ENCODE data around the gene SCN8A.

SCN8A gene

DNA sequence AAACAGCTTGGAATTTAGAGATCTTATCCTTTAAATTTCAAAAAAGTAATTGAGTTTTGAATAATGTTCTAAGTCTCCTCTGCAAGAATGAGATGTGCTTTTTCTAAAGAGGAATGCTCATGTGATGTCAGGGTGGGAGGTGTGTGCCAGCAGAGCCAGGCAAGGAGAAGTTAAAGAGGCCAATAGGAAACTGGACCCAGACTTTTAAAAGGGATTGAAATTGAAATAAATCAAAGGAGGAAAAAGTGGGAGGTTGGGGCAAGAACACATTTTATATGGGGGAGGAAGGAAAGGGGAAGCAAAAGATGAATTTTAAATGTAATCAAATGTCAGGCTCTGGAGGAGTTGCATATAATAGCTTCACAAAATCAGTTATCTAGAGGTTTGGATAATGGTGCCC, 131.4 kb downstream of the SCN8A start:
- DNase-seq, result no peak

GRCh38 chr12:51726161-51726560, 135.1 kb downstream of the SCN8A start:
- DNase-seq, result no peak

- no peak for DNase-seq
Measured at GRCh38 chr12:51726931-51727330, 135.9 kb downstream of the SCN8A start.

GRCh38 chr12:51729331-51729730, 138.3 kb downstream of the SCN8A start:
- no peak for DNase-seq

DNA sequence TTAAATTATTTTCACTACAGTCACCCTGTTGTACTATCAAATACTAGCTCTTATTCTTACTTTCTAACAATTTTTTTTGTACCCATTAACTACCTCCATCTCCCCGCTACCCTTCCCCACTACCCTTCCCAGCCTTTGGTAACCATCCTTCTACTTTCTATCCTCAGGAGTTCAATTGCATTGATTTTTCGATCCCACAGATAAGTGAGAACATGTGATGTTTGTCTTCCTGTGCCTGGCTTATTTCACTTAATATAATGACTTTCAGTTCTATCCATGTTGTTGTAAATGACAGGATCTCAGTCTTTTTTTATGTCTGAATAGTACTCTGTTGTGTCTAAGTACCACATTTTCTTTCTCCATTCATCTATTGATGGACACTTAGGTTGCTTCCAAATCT, 139.7 kb downstream of the SCN8A start:
- no peak for DNase-seq

DNA sequence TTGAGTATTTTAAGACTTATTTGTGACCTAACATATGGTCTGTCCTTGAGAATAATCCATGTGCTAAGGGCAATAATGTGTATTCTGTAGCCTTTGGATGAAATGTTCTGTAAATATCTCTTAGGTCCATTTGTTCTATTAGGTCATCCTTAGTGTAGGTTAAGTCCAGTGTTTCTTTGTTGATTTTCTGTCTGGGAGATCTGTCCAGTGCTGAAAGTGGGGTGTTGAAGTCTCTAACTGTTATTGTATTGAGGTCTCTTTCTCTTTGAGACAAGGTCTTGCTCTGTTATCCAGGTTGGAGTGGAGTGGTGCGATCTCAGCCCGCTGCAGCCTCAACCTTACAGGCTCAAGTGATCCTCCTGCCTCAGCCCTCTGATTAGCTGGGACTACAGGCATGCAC, 149.5 kb downstream of the SCN8A start:
- no peak for DNase-seq

GRCh38 chr12:51744235-51744634, 153.2 kb downstream of the SCN8A start:
- no peak for DNase-seq

- no peak for DNase-seq
Measured at GRCh38 chr12:51744957-51745356, 153.9 kb downstream of the SCN8A start.

DNA sequence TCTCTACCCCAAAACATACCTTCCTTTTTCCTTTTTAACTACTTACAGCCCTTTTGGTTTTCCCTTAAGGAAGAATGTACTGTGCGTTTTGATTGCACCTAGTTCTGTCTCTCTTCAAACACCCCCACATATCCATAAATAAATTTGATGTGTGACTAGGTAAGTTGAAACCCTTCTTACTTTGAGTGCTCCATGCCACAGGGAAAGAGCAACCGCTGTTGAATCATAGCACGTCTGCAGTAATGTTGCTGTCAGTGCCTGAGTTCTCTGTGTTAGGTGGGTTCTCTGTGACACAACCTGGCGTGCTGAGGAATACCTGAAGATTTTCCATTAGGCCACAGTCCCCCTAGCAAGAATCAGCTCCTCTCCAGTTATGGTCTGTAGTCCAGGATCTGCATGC, 155.4 kb downstream of the SCN8A start:
- DNase-seq, result no peak

GRCh38 chr12:51748235-51748634, 157.2 kb downstream of the SCN8A start:
- no peak for DNase-seq

DNA sequence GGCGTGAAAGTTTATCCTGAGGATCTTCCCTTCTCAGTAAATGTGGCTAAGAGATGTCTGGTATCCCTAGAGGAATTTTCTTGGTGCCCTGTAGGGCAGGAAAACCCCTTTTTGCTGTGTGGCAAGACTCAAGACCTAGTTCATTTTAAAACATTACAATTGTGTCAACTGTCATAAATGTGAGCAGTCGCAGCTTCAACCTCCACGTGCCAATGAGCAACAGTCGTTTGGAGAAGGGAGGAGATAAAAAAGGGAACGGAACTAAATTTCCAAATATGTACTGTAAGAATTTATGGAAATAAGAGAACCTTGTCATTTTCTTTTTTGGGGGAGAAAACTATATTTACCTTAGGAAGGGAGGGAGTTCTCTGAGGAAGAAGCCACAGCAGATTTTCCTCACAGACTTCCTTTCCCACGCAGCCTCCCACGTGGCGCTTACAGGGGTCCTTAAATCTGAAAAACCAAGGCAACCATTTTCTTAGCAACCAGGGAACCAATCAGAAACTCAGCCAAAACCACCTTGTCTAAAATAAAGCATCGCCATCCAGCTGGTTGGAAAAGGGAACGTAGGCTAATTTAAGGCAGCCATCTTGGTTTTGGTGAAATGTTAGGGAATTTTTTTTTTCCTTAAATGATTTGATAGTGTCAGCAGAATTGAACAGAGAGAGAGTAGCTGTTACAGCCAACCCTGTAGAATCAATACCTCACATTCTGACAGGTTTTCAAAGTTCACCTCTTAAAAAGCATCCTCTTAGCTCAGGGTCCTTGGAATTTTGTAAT, 158.4 kb downstream of the SCN8A start:
- no peak for DNase-seq

DNA sequence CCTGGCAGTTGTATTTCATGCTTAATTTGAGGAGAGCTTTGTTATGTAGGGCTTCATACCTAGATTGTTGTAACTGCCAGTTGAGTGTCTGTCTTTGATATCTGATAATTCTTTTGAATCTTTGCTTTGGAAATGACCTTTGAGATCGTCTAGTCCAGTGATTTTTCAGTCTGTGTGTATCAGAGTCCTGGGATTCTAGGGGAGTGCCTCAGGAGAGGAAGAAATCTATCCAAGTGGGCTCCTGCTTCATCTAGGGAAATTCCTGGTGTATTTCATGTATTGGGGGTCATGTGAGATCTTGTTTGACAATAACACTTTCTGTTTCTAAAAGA, 158.9 kb downstream of the SCN8A start:
- DNase-seq, result no peak

GRCh38 chr12:51751661-51752060, 160.6 kb downstream of the SCN8A start:
- DNase-seq, result no peak

- DNase-seq, result no peak
Measured at GRCh38 chr12:51752234-51752889, 161.3 kb downstream of the SCN8A start.

- no peak for DNase-seq
Measured at GRCh38 chr12:51753980-51754675, 163.1 kb downstream of the SCN8A start.

- DNase-seq, result no peak
Measured at GRCh38 chr12:51755251-51755650, 164.2 kb downstream of the SCN8A start.

GRCh38 chr12:51759175-51759574, 168.1 kb downstream of the SCN8A start:
- no peak for DNase-seq

- no peak for DNase-seq
Measured at GRCh38 chr12:51759695-51760094, 168.7 kb downstream of the SCN8A start.

- DNase-seq, result no peak
Measured at GRCh38 chr12:51760231-51760630, 169.2 kb downstream of the SCN8A start.

DNA sequence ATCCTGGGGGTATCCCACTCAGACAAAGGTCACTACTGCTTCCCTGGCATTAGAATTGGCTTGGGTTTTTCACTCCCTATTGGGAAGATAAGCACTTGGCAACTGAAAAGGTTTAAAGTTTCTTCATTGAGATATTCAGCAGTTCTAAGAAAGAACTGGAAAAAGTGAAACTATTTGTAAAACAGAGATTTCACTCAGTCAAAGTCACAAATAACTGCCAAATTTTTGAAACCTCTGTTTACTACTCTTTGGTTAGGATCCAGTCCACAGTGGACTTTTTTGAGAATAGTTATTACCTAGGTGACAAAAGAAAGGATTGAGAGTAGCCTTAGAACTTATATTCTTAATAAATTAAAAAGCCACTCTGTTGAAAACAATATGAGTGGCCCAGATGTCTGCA, 172.7 kb downstream of the SCN8A start:
- no peak for DNase-seq

DNA sequence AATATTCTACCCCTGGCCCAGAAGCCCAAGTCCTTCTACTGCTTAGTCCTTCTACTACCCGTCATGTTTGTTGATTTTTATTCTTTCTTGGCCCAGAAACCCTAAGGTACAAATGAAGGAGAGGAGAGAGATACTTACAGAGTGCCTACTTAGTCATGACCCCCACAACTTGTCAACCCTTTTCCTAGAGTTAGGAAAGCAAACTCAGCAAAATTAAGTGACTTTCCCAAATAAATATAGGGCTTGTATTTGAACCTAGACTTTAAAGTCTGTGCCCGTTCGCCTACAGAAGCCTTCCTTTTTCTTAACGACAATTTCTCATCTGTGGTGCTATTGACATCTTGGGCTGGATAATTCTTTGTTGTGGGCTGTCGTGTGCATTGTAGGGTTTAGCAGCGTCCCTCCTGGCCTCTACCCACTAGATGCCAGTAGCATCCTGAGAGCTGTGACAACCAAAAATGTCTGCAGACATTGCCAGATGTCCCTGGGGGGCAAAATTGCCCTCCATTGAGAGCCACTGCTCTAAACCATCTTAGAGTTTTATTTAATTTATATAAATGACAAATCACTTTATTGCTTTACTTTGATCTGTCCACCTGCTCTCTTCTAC, 175.1 kb downstream of the SCN8A start:
- no peak for DNase-seq

- no peak for DNase-seq
Measured at GRCh38 chr12:51771008-51771407, 180.0 kb downstream of the SCN8A start.

- DNase-seq, result no peak
Measured at GRCh38 chr12:51773145-51773869, 182.3 kb downstream of the SCN8A start.

Measured in CD4-positive, alpha-beta T cell treated with Interferon gamma for 1 hour (primary cell).